HG02610 (cell line): ENCODE measurements around the gene IYD.
"Not testable (repeated sequence)": the region's sequence is repeated elsewhere in the genome, so short reads cannot be mapped to it uniquely, and the experiment has no call there.

Experiments
- ATAC-seq: cut with Tn5 transposase; IDR thresholded peaks from one replicate; pipeline ENCODE4 v1.9.1; 2021; ENCODE audit warnings: mild to moderate bottlenecking, moderate library complexity; ENCODE audit not compliant: unreplicated experiment

Gene IYD

GRCh38 chr6:150352321-150353296 is 16.2 kb upstream of the IYD start:
- ATAC-seq, result no peak

DNA sequence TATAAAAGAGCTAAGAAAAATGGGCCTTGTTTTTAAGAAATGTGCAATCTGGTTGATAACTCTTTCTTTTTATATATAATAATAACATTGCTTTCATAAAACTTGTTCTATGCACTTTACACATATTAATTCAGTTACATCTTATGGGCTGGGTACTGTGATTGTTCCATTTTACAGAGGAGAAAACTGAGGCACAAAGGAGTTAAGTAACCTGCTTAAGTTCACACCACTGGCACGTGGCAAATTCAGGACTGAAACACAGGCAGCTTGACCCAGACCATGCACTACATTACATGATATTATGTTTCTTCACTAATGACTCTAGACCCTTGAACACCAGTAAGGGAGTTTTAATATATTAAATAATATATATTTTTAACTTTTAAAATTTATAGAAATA is 15.4 kb upstream of the IYD start:
- ATAC-seq, result no peak

- no peak for ATAC-seq
These were observed 13.8 kb upstream of the IYD start for GRCh38 chr6:150354754-150355571.

DNA sequence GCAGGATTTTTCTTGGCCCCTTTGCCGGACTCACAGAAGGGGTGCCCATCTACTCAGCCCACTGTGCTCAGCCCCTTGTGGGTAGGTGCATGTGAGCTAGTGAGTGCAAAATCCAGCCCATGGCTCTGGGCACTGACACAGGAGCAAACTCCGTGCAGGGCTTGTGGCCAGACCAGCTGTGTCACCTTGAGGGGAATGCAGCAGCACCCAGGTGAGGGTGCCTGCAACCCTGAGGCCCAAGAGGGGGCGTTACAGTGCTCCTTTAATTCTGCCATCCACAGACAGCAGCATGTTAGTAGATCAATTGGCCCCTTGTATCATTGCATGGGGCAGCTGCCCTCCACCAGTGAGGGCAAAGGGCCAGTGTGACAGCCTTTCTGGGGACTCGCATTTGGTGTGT is 12.9 kb upstream of the IYD start:
- no peak for ATAC-seq

- ATAC-seq, result no peak
These were observed 6.9 kb upstream of the IYD start for GRCh38 chr6:150361876-150362275.

DNA sequence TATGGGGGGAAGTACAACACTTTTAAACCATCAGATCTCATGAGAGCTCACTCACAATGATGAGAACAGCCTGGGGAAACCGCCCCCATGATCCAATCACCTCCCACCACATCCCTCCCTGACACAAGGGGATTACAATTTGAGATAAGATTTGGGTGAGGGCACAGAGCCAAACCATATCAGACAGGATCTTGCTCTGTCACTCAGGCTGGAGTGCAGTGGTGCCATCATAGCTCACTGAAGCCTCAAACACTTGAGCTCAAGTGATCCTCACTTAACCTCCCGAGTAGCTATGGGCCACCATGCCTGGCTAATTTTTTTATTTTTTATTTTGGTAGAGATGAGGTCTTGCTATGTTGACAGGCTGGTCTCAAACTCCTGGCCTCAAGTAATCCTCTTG is 5.1 kb upstream of the IYD start:
- no peak for ATAC-seq

- ATAC-seq, result no peak
These were observed 2.6 kb upstream of the IYD start for GRCh38 chr6:150366118-150366778.

DNA sequence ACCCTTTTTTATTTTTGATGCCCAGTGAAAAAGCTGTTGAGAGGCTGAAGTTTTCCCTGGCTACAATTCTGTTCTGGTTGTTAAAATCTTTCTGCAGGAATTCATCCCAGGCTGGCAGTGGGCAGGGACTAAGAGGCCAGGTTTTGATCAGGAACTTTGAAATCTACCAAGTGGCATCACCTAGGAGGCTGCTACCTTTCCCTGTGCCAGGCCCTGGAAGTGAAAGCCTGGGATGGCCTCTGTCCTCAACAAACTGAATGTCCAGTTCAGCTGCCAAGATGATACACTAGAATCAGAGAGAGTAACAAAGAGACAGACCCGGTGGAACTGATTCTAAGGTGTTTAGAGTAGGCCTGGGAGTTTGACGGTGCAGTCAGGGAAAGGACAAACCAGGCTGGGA is 596 bp downstream of the IYD start:
- no peak for ATAC-seq

DNA sequence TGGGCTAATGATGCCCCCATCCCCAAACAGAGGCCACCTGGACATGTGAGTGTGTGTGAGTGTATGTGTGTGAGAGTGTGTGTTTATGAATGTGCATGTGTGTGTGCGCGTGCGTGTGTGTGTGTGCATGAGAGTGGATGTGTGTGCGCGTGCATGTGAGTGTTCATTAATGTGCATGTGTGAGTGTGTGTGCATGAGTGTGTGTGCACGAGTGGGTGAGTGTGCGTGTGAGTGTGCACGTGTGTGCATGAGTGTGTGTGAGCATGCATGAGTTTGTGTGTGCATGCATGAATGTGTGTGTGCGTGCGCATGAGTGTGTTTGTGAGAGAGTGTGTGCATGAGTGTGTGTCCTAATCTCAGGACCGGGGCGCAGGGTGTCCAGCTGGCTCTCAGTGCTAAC is 1.3 kb downstream of the IYD start:
- no peak for ATAC-seq

- no peak for ATAC-seq
These were observed 2.5 kb downstream of the IYD start for GRCh38 chr6:150371356-150371755.

DNA sequence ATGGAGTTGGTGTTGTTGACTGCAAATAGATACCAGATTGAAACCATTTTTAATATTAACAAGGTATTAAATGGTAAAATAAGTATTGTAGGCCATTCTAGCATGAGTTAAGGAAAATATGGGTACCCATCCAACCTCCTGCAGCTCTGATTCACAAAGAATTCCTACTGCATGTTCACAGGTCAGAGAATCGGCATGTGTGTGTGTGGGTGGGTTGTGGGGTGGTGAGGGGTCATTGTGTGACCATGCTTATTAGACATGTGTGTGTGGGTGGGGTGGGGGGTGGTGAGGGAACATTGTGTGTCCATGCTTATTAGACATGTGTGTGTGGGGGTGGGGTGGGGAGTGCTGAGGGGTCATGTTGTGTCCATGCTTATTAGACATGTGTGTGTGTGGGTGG is 3.2 kb downstream of the IYD start:
- ATAC-seq, result no peak

DNA sequence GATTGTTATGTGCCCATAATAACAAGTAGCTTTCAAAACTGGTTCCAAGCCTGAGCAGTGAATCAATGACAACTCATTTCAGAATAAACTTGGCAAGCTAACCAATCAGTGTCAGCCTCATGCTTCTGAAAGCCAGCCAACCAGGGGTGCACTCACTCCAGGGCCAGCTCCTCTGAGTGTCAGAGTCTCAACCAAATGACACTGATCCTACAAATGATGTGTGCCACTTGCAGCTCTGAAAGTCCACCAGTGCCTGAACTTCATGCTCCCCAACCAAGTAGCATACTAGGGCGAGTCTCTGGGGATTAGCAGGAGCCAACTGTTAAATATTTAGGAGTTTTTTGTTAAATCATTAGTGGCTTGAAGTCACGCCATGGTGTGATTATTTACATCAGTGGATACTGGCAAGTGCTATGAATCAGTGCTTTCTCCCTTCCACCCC is 4.5 kb downstream of the IYD start:
- no peak for ATAC-seq

DNA sequence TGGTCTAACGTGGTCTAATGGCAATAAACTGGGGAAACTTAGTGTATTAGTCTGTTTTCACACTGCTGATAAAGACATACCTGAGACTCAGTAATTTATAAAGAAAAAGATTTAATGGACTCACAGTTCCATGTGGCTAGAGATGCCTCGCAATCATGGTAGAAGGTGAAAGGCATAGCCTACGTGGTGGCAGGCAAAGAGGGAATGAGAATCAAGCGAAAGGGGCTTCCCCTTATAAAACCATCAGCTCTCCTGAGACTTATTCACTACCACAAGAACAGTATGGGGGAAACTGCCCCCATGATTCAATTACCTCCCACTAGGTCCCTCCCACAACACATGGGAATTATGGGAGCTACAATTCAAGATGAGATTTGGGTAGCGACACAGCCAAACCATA is 5.5 kb downstream of the IYD start:
- ATAC-seq, result not testable (repeated sequence)

GRCh38 chr6:150377211-150377781 is 8.5 kb downstream of the IYD start:
- no peak for ATAC-seq

DNA sequence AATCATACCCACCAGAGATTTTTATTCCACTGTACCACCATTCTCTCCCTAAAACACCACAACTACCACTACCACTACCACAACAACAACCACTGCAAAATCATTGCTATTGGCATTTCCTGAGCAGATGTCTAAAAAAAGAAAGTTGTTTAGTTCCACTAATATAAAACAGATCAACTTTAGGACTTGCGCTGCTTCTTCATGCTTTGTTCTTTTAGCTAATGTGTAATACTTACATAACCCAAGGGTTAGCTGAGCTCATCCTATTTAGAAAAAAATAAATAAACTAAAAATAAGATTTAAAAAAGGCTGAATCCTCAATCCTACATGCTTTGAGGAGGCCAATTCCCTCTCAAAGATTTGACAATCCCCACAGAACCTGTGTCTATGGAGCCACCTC is 11.4 kb downstream of the IYD start:
- no peak for ATAC-seq

DNA sequence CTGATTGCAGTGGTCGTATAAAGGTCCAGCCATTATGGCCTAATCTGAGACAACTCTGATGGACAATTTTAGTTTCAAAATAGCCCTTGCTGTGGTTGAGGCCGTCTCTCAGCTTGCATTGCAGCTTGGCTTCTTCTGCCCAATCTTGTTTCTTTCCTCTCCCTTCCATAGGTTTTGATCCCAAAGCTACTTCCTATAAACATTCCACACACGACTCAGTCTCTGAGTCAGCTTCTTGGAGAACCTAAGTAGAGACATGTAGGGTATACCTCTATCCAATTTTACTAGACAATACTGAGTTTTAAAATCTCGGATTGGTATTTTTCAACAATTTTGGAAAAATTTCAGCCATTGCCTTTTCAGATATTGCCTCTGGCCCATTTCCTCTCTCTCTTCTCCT is 13.4 kb downstream of the IYD start:
- no peak for ATAC-seq

- ATAC-seq, result no peak
These were observed 22.6 kb downstream of the IYD start for GRCh38 chr6:150391414-150391813.

DNA sequence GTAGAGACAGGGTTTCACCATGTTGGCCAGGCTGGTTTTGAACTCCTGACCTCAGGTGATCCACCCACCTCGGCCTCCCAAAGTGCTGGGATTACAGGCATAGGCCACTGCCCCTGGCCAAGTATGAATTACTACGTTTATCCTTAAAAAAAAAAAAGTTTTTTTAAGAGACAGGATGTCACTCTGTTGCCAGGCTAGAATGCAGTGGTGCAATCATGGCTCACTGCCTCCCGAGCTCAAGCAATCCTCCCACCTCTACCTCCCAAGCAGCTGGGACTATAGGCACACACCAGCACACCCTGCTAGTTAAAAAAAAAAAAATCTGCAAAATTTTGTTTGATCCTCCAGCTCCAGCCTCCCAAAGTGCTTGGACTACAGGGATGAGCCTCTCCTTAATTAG is 23.1 kb downstream of the IYD start:
- ATAC-seq, result no peak

GRCh38 chr6:150392452-150393220 is 23.8 kb downstream of the IYD start:
- no peak for ATAC-seq
